ENCODE data around the gene CACNG3. TPM values are rescaled to one million over a fixed set of nuclear protein-coding genes. Genes with fewer than 3 reads are reported as not detected.

The CACNG3 gene
- total and polyA plus RNA-seq, 11 donors, result not detected

DNA sequence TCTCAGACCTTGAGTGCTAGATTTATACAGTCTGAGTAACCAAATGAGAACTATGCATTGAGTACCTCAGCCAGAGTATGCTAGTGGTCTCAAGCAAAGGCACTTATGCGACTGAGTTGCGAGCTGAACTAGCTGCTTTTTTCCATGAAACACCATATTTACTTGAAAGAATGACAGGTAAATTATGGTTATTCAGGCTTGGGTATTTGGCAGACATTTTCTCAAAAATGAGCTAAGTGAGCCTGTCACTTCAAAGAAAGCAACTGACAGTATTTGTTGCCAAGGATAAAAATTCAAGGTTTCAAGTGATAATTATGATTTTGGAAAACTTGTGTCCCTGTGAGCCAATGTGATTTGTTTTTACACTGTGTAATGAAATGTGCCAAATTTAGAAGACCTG is 19.3 kb downstream of the CACNG3 start:
- WGBS, 4 donors, result 90 to 98% (median 92%) methylated on average over 2 of the region's 2 CpGs
- Histone ChIP-seq H3K27ac (no peak overlapping the region), H3K4me3 (no peak overlapping the region), H3K27me3 (peaks cover 0 to 20% (median 0%) of the 10 kb centered on the region in 9 donors), H3K9me3 (peaks cover 0 to 7% (median 0%) of the 10 kb centered on the region in 12 donors), H3K36me3 (no peaks in the 10 kb centered on the region), H3K4me1 (no peaks in the 10 kb centered on the region)
- TF ChIP-seq POLR2A (IDR thresholded peaks at IDR 0.05), result no peak
- TF ChIP-seq, protein P1, sequence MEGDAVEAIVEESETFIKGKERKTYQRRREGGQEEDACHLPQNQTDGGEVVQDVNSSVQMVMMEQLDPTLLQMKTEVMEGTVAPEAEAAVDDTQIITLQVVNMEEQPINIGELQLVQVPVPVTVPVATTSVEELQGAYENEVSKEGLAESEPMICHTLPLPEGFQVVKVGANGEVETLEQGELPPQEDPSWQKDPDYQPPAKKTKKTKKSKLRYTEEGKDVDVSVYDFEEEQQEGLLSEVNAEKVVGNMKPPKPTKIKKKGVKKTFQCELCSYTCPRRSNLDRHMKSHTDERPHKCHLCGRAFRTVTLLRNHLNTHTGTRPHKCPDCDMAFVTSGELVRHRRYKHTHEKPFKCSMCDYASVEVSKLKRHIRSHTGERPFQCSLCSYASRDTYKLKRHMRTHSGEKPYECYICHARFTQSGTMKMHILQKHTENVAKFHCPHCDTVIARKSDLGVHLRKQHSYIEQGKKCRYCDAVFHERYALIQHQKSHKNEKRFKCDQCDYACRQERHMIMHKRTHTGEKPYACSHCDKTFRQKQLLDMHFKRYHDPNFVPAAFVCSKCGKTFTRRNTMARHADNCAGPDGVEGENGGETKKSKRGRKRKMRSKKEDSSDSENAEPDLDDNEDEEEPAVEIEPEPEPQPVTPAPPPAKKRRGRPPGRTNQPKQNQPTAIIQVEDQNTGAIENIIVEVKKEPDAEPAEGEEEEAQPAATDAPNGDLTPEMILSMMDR (IDR thresholded peaks at IDR 0.05), result no peak
- ATAC-seq (no peak), DNase-seq (no peak)
- intact Hi-C loops (cut with DNase I), result no loop called here

DNA sequence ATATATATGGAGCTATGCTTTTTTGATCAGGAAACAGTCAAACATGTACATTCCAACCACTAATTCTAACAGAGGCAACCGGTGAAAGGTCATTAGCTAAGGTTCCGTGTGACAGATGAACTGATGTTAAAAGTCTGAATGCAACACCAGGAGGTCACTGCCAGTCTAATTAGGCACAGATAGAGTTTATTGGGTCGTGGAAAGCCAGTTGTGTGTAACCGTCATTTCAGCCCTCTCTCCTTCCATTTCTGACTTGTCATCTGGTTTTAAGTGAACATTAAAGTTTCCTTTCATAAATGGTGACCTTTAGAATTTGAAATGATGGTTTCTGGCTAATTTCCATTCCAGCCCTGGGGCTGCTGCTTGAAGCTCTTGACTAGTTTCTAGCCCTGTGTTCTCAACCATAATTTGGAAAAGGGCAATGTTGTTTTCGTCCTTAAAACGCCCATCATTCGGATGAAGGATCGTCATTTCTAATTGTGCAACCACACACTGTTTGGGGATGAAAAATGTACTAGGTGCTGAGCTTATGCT is 23.9 kb downstream of the CACNG3 start:
- ATAC-seq (no peak), DNase-seq (no peak)
- H3K27me3 ChIP-seq, result peaks cover 0 to 17% (median 0%) of the 10 kb centered on the region in 9 donors
- H3K27ac ChIP-seq, result no peak overlapping the region
- H3K9me3 ChIP-seq, result peaks cover 0 to 10% (median 0%) of the 10 kb centered on the region in 12 donors
- H3K4me1 ChIP-seq, result no peaks in the 10 kb centered on the region
- H3K36me3 ChIP-seq, result no peaks in the 10 kb centered on the region
- intact Hi-C loops (cut with DNase I), result loop anchor here in 1 of 10 donors (5.0 kb wide), 1 partner anchor 48 kb away; no protein-coding TSS in a partner anchor
- H3K4me3 ChIP-seq, result no peak overlapping the region
- 77 to 79% (median 78%) methylated on average over 8 of the region's 8 CpGs for WGBS, 4 donors
- TF ChIP-seq, protein P1 (IDR thresholded peaks at IDR 0.05), result no peak
- TF ChIP-seq POLR2A (IDR thresholded peaks at IDR 0.05), result no peak

DNA sequence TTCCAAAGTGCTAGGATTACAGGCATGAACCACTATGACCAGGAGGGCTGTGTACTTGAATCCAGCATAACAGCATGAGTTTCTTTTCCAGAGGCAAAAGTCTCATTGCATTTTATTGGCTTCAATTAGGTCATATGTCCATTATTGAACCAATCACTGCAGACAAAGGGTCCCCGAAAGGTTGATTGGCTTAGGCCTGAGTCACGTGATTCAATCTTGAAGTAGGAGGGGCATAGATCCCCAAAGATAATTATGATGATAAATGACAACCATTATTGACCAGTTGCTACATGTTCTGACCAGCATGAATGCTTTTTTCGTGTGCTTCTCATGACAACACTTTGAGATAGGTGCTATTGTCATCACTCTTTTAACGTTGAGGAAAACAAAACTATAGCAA is 25.3 kb downstream of the CACNG3 start:
- Histone ChIP-seq H3K4me1 (no peaks in the 10 kb centered on the region), H3K4me3 (no peak overlapping the region), H3K9me3 (peaks cover 0 to 4% (median 0%) of the 10 kb centered on the region in 12 donors), H3K27me3 (peaks cover 0 to 17% (median under 1%) of the 10 kb centered on the region in 9 donors), H3K36me3 (no peaks in the 10 kb centered on the region), H3K27ac (no peak overlapping the region)
- DNase-seq (no peak), ATAC-seq (no peak)
- TF ChIP-seq POLR2A (IDR thresholded peaks at IDR 0.05), result no peak
- TF ChIP-seq, protein P1 (IDR thresholded peaks at IDR 0.05), result no peak
- WGBS, 4 donors, result 68 to 75% (median 72%) methylated on average over 4 of the region's 4 CpGs
- intact Hi-C loops (cut with DNase I), result loop anchor here in 1 of 10 donors (5.0 kb wide), 1 partner anchor 49 kb away; no protein-coding TSS in a partner anchor

DNA sequence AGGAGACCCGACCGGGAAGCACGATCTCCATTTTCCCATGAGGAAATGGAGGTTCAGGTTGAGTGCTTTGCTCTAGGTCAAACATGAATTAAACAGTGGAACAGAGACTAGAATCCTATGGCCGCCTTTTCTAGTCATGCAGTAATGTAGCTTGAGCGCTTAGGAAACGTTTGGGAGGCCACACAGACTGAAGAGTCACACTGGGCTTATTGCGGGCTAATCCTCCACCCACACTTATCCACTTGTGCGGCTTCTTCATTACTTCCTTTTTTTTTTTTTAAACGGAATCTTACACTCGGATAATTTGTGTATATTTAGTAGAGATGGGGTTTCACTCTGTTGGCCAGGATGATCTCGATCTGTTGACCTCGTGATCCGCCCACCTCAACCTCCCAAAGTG is 26.0 kb downstream of the CACNG3 start:
- TF ChIP-seq, protein P1 (IDR thresholded peaks at IDR 0.05), result no peak
- TF ChIP-seq POLR2A (IDR thresholded peaks at IDR 0.05), result no peak
- H3K27me3 ChIP-seq, result peaks cover 0 to 11% (median 3%) of the 10 kb centered on the region in 9 donors
- DNase-seq, result no peak
- intact Hi-C loops (cut with DNase I), result loop anchor here in 1 of 10 donors (5.0 kb wide), 1 partner anchor 50 kb away; no protein-coding TSS in a partner anchor
- no peak overlapping the region for H3K4me3 ChIP-seq
- no peak overlapping the region for H3K27ac ChIP-seq
- H3K4me1 ChIP-seq, result no peaks in the 10 kb centered on the region
- WGBS, 4 donors, result 82 to 88% (median 84%) methylated on average over 13 of the region's 13 CpGs
- no peak for ATAC-seq
- H3K9me3 ChIP-seq, result peaks cover 0 to 4% (median 0%) of the 10 kb centered on the region in 12 donors
- H3K36me3 ChIP-seq, result no peaks in the 10 kb centered on the region

All from heart left ventricle (tissue), 16 donors.